Parathyroid adenoma (tissue), 2 donors: ENCODE measurements around the gene RPS6KA5.

Experiments
- H2AFZ ChIP-seq: fragments of 300-600 bp; sonication (generic); one replicate; pipeline ENCODE4 v1.7.0; 2017; ENCODE audit warnings: antibody characterized with exemption, mild to moderate bottlenecking
- H3K27ac ChIP-seq: fragments of 300-600 bp; sonication (generic); one replicate; pipeline ENCODE4 v1.7.0; 2017
- H3K27me3 ChIP-seq: fragments of 300-600 bp; sonication (generic); one replicate; pipeline ENCODE4 v1.7.0; 2017; ENCODE audit warnings: low read length; ENCODE audit not compliant: control insufficient read depth, insufficient read depth
- H3K36me3 ChIP-seq: fragments of 300-600 bp; sonication (generic); one replicate; pipeline ENCODE4 v1.7.0; 2017; ENCODE audit warnings: low read length; ENCODE audit not compliant: control insufficient read depth, insufficient read depth
- H3K4me1 ChIP-seq: fragments of 300-600 bp; sonication (generic); one replicate; pipeline ENCODE4 v1.7.0; 2017; ENCODE audit warnings: control low read depth
- H3K4me2 ChIP-seq: fragments of 300-600 bp; sonication (generic); one replicate; pipeline ENCODE4 v1.7.0; 2017; ENCODE audit warnings: low read length
- H3K4me3 ChIP-seq: fragments of 300-600 bp; sonication (generic); one replicate; pipeline ENCODE4 v1.7.0; 2017; ENCODE audit warnings: low read depth, low read length
- H3K79me2 ChIP-seq: fragments of 300-600 bp; sonication (generic); one replicate; pipeline ENCODE4 v1.7.0; 2017; ENCODE audit warnings: control low read depth
- H3K9ac ChIP-seq: fragments of 300-600 bp; sonication (generic); one replicate; pipeline ENCODE4 v1.7.0; 2017; ENCODE audit warnings: mild to moderate bottlenecking
- H3K9me3 ChIP-seq: fragments of 300-600 bp; sonication (generic); one replicate; pipeline ENCODE4 v1.7.0; 2017; ENCODE audit warnings: low read length; ENCODE audit not compliant: control insufficient read depth
- TF ChIP-seq, protein P1 (sequence below): fragments of 300-600 bp; sonication (generic); IDR thresholded peaks from one replicate; pipeline ENCODE4 v1.7.0; 2017; ENCODE audit warnings: antibody characterized with exemption, mild to moderate bottlenecking
- donor health status: primary hyperparathyroidism.

Gene RPS6KA5

GRCh38 chr14:91056361-91056760 lies 4.1 kb downstream of the RPS6KA5 start:
- H3K4me3 ChIP-seq: no peak overlapping the region
- no peak overlapping the region for H3K4me2 ChIP-seq
- H2AFZ ChIP-seq: no peak overlapping the region
- H3K9ac ChIP-seq: no peak overlapping the region
- no peaks in the 10 kb centered on the region for H3K27me3 ChIP-seq
- H3K4me1 ChIP-seq: peaks cover 4% of the 10 kb centered on the region
- H3K79me2 ChIP-seq: peaks cover 3% of the 10 kb centered on the region
- no peaks in the 10 kb centered on the region for H3K36me3 ChIP-seq
- no peaks in the 10 kb centered on the region for H3K9me3 ChIP-seq
- TF ChIP-seq, protein P1, sequence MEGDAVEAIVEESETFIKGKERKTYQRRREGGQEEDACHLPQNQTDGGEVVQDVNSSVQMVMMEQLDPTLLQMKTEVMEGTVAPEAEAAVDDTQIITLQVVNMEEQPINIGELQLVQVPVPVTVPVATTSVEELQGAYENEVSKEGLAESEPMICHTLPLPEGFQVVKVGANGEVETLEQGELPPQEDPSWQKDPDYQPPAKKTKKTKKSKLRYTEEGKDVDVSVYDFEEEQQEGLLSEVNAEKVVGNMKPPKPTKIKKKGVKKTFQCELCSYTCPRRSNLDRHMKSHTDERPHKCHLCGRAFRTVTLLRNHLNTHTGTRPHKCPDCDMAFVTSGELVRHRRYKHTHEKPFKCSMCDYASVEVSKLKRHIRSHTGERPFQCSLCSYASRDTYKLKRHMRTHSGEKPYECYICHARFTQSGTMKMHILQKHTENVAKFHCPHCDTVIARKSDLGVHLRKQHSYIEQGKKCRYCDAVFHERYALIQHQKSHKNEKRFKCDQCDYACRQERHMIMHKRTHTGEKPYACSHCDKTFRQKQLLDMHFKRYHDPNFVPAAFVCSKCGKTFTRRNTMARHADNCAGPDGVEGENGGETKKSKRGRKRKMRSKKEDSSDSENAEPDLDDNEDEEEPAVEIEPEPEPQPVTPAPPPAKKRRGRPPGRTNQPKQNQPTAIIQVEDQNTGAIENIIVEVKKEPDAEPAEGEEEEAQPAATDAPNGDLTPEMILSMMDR: no peak
- H3K27ac ChIP-seq: no peak overlapping the region

GRCh38 chr14:91055016-91055415 lies 5.4 kb downstream of the RPS6KA5 start:
- TF ChIP-seq, protein P1: no peak
- no peaks in the 10 kb centered on the region for H3K27me3 ChIP-seq

GRCh38 chr14:91048676-91049075 lies 11.8 kb downstream of the RPS6KA5 start:
- TF ChIP-seq, protein P1: no peak
- Histone ChIP-seq H3K4me1 (no peaks in the 10 kb centered on the region), H3K4me3 (no peak overlapping the region), H3K27me3 (no peaks in the 10 kb centered on the region), H2AFZ (no peak overlapping the region), H3K4me2 (no peak overlapping the region), H3K9me3 (no peaks in the 10 kb centered on the region), H3K36me3 (no peaks in the 10 kb centered on the region), H3K27ac (no peak overlapping the region), H3K9ac (no peak overlapping the region), H3K79me2 (peaks cover 3% of the 10 kb centered on the region)

More at GRCh38 chr14:91055016-91055415, 5.4 kb downstream of the RPS6KA5 start:
- Histone ChIP-seq H3K4me2 (no peak overlapping the region), H3K79me2 (peaks cover 3% of the 10 kb centered on the region), H3K9ac (no peak overlapping the region), H3K4me1 (peaks cover 4% of the 10 kb centered on the region), H3K4me3 (no peak overlapping the region), H3K36me3 (no peaks in the 10 kb centered on the region), H3K27ac (no peak overlapping the region), H3K9me3 (no peaks in the 10 kb centered on the region), H2AFZ (no peak overlapping the region)

DNA sequence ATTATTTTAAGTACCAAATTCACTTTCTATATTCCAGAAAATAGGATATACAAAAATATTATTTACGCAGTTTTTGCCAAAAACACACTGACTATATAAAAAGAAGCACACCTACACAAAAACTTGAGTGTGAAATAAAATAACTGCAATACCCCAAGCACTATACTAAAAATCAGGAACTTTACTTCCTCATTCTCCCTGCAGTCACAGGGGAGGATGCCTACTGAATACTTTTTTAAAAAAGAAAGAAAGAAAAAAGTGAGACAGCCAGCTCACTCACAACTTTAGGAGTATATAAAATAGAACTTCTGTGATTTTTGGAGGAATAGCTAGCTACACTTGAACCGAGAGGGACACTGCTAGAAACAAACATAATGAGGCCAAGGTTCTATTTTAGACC lies 12.2 kb downstream of the RPS6KA5 start:
- Histone ChIP-seq H2AFZ (no peak overlapping the region), H3K9me3 (no peaks in the 10 kb centered on the region), H3K36me3 (no peaks in the 10 kb centered on the region), H3K4me1 (no peaks in the 10 kb centered on the region), H3K27ac (no peak overlapping the region), H3K9ac (no peak overlapping the region), H3K4me2 (no peak overlapping the region), H3K27me3 (no peaks in the 10 kb centered on the region), H3K79me2 (peaks cover 3% of the 10 kb centered on the region), H3K4me3 (no peak overlapping the region)
- TF ChIP-seq, protein P1: no peak

GRCh38 chr14:91047174-91047753 lies 13.2 kb downstream of the RPS6KA5 start:
- H3K4me3 ChIP-seq: no peak overlapping the region
- TF ChIP-seq, protein P1: no peak
- H3K4me1 ChIP-seq: no peaks in the 10 kb centered on the region
- no peak overlapping the region for H3K4me2 ChIP-seq
- no peaks in the 10 kb centered on the region for H3K36me3 ChIP-seq
- H3K9ac ChIP-seq: no peak overlapping the region
- no peak overlapping the region for H2AFZ ChIP-seq
- no peaks in the 10 kb centered on the region for H3K9me3 ChIP-seq
- no peak overlapping the region for H3K27ac ChIP-seq
- peaks cover 3% of the 10 kb centered on the region for H3K79me2 ChIP-seq
- no peaks in the 10 kb centered on the region for H3K27me3 ChIP-seq
